Astrocyte of the spinal cord (primary cell): Measurements from ENCODE around the gene VSX2.

Experiments
- DNase-seq: peaks from one replicate; pipeline ENCODE4 v3.0.0; 2011; ENCODE audit warnings: low read depth, low spot score
- H3K4me3 ChIP-seq: 2 replicates; pipeline ENCODE4 v1.5.1; 2011; ENCODE audit warnings: low read depth, mild to moderate bottlenecking, low read length, moderate library complexity
- CTCF ChIP-seq: IDR thresholded peaks from 2 replicates; pipeline ENCODE4 v1.5.1; 2012; ENCODE audit warnings: low read depth, mild to moderate bottlenecking, low read length, inconsistent platforms
- in situ Hi-C: cut with HindIII; loops from 2 replicates; pipeline ENCODE4 v1.10.0; 2017; ENCODE audit warnings: low sequenced_read_pairs

The VSX2 gene

GRCh38 chr14:74257941-74258763 is 18.9 kb downstream of the VSX2 start:
- in situ Hi-C loops, result no loop called here
- no peak for DNase-seq
- TF ChIP-seq CTCF, result no peak
- peak overlapping the region; percentile 54 for H3K4me3 ChIP-seq

- no peak overlapping the region for H3K4me3 ChIP-seq
- no peak for TF ChIP-seq CTCF
Observed at GRCh38 chr14:74258764-74259035, 19.5 kb downstream of the VSX2 start.

GRCh38 chr14:74259513-74259912 is 20.3 kb downstream of the VSX2 start:
- in situ Hi-C loops, result no loop called here
- TF ChIP-seq CTCF, result no peak
- no peak for DNase-seq
- no peak overlapping the region for H3K4me3 ChIP-seq

More at GRCh38 chr14:74258764-74259035, 19.5 kb downstream of the VSX2 start:
- in situ Hi-C loops, result no loop called here
- no peak for DNase-seq

GRCh38 chr14:74260525-74261233 is 21.4 kb downstream of the VSX2 start:
- in situ Hi-C loops, result no loop called here
- H3K4me3 ChIP-seq, result no peak overlapping the region
- no peak for TF ChIP-seq CTCF
- DNase-seq, result no peak

- H3K4me3 ChIP-seq, result no peak overlapping the region
- in situ Hi-C loops, result no loop called here
- DNase-seq, result no peak
- no peak for TF ChIP-seq CTCF
Observed at GRCh38 chr14:74261288-74261687, 22.0 kb downstream of the VSX2 start.

GRCh38 chr14:74262076-74262475 is 22.8 kb downstream of the VSX2 start:
- TF ChIP-seq CTCF, result no peak
- no peak overlapping the region for H3K4me3 ChIP-seq
- no peak for DNase-seq
- in situ Hi-C loops, result no loop called here
